Osteocyte (in vitro differentiated cells): Measurements from ENCODE around the gene FBP2. TPM values are rescaled to one million over a fixed set of nuclear protein-coding genes. Genes with fewer than 3 reads are reported as not detected.
A peak's percentile ranks its signal among the peaks of the same experiment; 100 is the strongest.

Source experiments
- DNase-seq: peaks from one replicate; pipeline ENCODE4 v3.0.0; 2021; ENCODE audit warnings: mixed read lengths; ENCODE audit not compliant: unreplicated experiment; ENCODE audit errors: extremely low spot score
- H3K27ac Mint-ChIP-seq: one replicate; pipeline ENCODE4 v1.8.0; 2021; ENCODE audit warnings: mild to moderate bottlenecking, mixed read lengths; ENCODE audit not compliant: unreplicated experiment
- H3K27me3 Mint-ChIP-seq: one replicate; pipeline ENCODE4 v1.8.0; 2021; ENCODE audit warnings: mixed read lengths; ENCODE audit not compliant: unreplicated experiment
- H3K36me3 Mint-ChIP-seq: one replicate; pipeline ENCODE4 v1.8.0; 2021; ENCODE audit warnings: mixed read lengths; ENCODE audit not compliant: unreplicated experiment
- H3K4me1 Mint-ChIP-seq: one replicate; pipeline ENCODE4 v1.8.0; 2021; ENCODE audit warnings: mixed read lengths; ENCODE audit not compliant: unreplicated experiment
- H3K4me3 Mint-ChIP-seq: one replicate; pipeline ENCODE4 v1.8.0; 2021; ENCODE audit warnings: mild to moderate bottlenecking, moderate library complexity, mixed read lengths; ENCODE audit not compliant: unreplicated experiment
- H3K9me3 Mint-ChIP-seq: one replicate; pipeline ENCODE4 v1.8.0; 2021; ENCODE audit warnings: mixed read lengths; ENCODE audit not compliant: unreplicated experiment
- CTCF ChIP-seq: fragments of 200-600 bp; sonication (generic); IDR thresholded peaks from 2 replicates; pipeline ENCODE4 v1.5.0; 2021; ENCODE audit warnings: antibody characterized with exemption, mild to moderate bottlenecking, moderate library complexity
- total RNA-seq: library from RNA; stranded (reverse); gene quantifications from 2 replicates; pipeline ENCODE4 v1.2.1, GENCODE V29; 2021

Gene FBP2
- total RNA-seq, 1 donor from 2014 or later: not detected

- no peaks in the 10 kb centered on the region for H3K9me3 Mint-ChIP-seq
- no peak for TF ChIP-seq CTCF
- H3K27ac Mint-ChIP-seq: no peak overlapping the region
- no peaks in the 10 kb centered on the region for H3K36me3 Mint-ChIP-seq
- no peak for DNase-seq
- H3K4me3 Mint-ChIP-seq: no peak overlapping the region
- H3K27me3 Mint-ChIP-seq: peaks cover 43% of the 10 kb centered on the region
- no peaks in the 10 kb centered on the region for H3K4me1 Mint-ChIP-seq
Observed at GRCh38 chr9:94610181-94610606, 16.6 kb upstream of the FBP2 start.

GRCh38 chr9:94607423-94607691 is 13.7 kb upstream of the FBP2 start:
- no peaks in the 10 kb centered on the region for H3K9me3 Mint-ChIP-seq
- no peak overlapping the region for H3K27ac Mint-ChIP-seq
- H3K4me3 Mint-ChIP-seq: no peak overlapping the region
- peaks cover 6% of the 10 kb centered on the region for H3K4me1 Mint-ChIP-seq
- H3K36me3 Mint-ChIP-seq: no peaks in the 10 kb centered on the region
- no peak for DNase-seq
- H3K27me3 Mint-ChIP-seq: peaks cover 63% of the 10 kb centered on the region
- TF ChIP-seq CTCF: no peak

DNA sequence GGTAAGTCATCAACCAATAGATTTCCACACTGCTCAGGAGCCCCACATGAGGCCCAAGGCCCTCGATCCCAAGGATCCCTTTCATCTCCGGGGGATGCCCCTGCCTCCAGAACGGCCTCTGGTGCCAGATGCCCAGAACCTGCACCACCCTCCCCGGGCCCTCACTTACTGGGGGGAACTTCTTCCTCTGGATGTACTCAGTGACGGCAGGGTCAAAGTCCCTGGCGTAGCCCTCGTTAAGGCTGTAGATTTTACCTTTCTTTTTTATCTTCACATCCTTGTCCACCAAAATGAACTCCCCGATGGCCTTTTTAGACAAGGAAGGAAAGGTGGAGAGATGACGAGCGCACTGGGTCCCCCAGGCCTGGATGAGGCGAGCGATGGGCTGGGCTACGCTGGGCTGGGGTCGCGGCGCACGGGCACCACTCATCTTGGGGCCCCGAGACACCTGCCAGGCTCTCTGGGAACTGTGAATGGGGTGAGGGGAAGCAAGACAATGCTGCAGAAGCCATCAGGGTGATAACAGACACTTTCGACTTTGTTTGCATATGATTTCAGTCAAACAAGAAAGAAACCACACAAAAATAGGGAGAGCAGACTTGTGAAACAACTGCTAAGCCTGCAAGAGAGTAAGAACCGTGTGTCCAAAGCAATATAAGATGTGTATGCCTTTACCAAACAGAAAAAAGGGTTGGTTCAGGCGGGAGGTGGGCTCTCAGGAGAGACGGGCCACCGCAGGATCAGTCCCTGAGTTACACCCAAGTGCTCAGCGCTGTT is 13.2 kb upstream of the FBP2 start:
- Mint-ChIP-seq H3K4me1 (peaks cover 6% of the 10 kb centered on the region), H3K27ac (no peak overlapping the region), H3K4me3 (no peak overlapping the region), H3K9me3 (no peaks in the 10 kb centered on the region), H3K27me3 (peaks cover 59% of the 10 kb centered on the region), H3K36me3 (no peaks in the 10 kb centered on the region)
- TF ChIP-seq CTCF: no peak
- no peak for DNase-seq

DNA sequence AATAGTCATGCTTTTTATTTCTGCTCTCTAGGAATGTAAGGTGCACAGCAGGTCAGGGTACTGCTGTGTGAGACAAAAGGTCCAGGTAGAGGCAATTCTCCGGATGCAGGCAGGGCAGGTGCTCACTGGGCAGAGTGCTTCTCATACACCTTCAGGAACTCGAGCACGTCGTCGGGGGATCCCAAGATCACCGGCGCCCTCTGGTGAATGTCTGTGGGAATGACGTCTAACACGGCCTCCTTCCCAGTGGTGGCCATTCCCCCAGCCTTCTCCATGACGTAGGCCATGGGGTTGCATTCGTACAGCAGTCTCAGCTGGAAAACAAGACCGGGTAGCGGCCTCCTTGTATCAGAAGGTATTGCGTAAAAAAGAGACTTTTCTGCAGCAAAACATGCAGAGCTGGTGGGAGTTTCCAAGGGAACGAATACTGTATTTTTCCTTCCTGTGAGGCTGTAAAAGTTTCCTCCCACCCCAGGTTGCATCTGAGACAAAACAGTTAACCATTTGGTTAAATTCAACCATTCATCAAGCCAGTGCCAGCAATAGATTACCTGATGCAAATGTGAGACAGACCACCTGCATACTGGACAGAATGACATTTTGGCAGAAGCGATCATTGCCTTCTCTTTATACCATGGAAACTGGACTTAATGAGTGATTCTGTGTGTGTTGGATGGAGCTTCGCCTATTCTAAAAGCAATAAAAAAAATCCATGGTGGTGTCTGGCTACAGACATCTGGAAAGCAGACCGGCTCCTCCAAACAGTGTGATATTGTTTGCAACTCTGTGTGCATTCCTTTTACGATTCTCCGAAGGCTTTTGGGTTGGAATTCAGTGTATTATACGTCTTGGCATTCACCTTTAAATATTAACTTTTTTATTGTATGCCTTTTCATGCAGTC is 9.9 kb upstream of the FBP2 start:
- H3K27me3 Mint-ChIP-seq: peaks cover 48% of the 10 kb centered on the region
- no peaks in the 10 kb centered on the region for H3K36me3 Mint-ChIP-seq
- peaks cover 6% of the 10 kb centered on the region for H3K4me1 Mint-ChIP-seq
- H3K4me3 Mint-ChIP-seq: no peak overlapping the region
- peak; percentile 88 for DNase-seq
- H3K9me3 Mint-ChIP-seq: no peaks in the 10 kb centered on the region
- peak; percentile 77 for TF ChIP-seq CTCF
- H3K27ac Mint-ChIP-seq: no peak overlapping the region

- Mint-ChIP-seq H3K36me3 (no peaks in the 10 kb centered on the region), H3K4me1 (peaks cover 6% of the 10 kb centered on the region), H3K4me3 (no peak overlapping the region), H3K9me3 (no peaks in the 10 kb centered on the region), H3K27ac (no peak overlapping the region), H3K27me3 (peaks cover 49% of the 10 kb centered on the region)
- DNase-seq: no peak
- TF ChIP-seq CTCF: no peak
Observed at GRCh38 chr9:94602666-94603065, 9.0 kb upstream of the FBP2 start.
